ENCODE results near the gene SLIT3.
"Not testable (repeated sequence)": the region's sequence is repeated elsewhere in the genome, so short reads cannot be mapped to it uniquely, and the experiment has no call there.

SLIT3 gene

DNA sequence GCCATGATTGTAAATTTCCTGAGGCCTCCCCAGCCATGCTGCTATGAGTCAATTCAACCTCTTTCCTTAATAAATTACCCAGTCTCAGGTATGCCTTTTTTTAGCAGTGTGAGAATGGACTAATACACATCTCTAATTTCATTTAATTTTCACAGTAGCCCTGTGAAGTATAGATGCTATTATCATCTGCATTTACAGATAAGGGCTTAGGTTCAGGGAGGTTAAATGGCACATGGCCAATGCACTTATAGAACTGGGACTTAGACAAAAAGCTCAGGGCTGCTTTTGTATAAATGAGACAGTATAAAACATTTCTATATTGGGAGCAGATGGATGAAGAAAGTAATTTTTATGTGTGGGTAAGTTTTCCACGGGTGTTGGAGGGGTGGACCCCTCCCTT, 658.9 kb downstream of the SLIT3 start:
- Histone ChIP-seq H3K27ac (ENCODE audit: low read depth, low read length) (no peak overlapping the region), H4K20me1 (ENCODE audit: low read depth, low read length) (no peaks in the 10 kb centered on the region), H3F3A (ENCODE audit: insufficient read depth) (no peaks in the 10 kb centered on the region), H3K9me2 (replicated peaks; ENCODE audit: insufficient read depth, low read length) (no peaks in the 10 kb centered on the region), H3K79me2 (ENCODE audit: insufficient read depth, low read length) (no peaks in the 10 kb centered on the region), H3K9me3 (ENCODE audit: insufficient read depth, low read length) (no peaks in the 10 kb centered on the region), H3K4me2 (ENCODE audit: low read depth, low read length, poor library complexity, severe bottlenecking) (no peak overlapping the region), H3K4me3 (ENCODE audit: insufficient read depth, low read length, poor library complexity, severe bottlenecking) (no peak overlapping the region), H3K27me3 (ENCODE audit: low read length) (no peaks in the 10 kb centered on the region), H2AFZ (ENCODE audit: low read depth, low read length, severe bottlenecking) (no peak overlapping the region), H3K36me3 (ENCODE audit: low read length) (no peaks in the 10 kb centered on the region), H3K9ac (ENCODE audit: low read length) (no peak overlapping the region)
- no peak for TF ChIP-seq EZH2phosphoT487 (conservative IDR thresholded peaks at IDR 0.05; ENCODE audit: low read length)
- TF ChIP-seq, protein P1, sequence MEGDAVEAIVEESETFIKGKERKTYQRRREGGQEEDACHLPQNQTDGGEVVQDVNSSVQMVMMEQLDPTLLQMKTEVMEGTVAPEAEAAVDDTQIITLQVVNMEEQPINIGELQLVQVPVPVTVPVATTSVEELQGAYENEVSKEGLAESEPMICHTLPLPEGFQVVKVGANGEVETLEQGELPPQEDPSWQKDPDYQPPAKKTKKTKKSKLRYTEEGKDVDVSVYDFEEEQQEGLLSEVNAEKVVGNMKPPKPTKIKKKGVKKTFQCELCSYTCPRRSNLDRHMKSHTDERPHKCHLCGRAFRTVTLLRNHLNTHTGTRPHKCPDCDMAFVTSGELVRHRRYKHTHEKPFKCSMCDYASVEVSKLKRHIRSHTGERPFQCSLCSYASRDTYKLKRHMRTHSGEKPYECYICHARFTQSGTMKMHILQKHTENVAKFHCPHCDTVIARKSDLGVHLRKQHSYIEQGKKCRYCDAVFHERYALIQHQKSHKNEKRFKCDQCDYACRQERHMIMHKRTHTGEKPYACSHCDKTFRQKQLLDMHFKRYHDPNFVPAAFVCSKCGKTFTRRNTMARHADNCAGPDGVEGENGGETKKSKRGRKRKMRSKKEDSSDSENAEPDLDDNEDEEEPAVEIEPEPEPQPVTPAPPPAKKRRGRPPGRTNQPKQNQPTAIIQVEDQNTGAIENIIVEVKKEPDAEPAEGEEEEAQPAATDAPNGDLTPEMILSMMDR (IDR thresholded peaks at IDR 0.05; ENCODE audit: insufficient read depth, low read length, poor library complexity, severe bottlenecking), result no peak

- not testable (repeated sequence) for H3K27me3 ChIP-seq (ENCODE audit: low read length); H3K9ac ChIP-seq (ENCODE audit: low read length); H4K20me1 ChIP-seq (ENCODE audit: low read depth, low read length); H3K36me3 ChIP-seq (ENCODE audit: low read length); H3K9me3 ChIP-seq (ENCODE audit: insufficient read depth, low read length); H2AFZ ChIP-seq (ENCODE audit: low read depth, low read length, severe bottlenecking); H3K79me2 ChIP-seq (ENCODE audit: insufficient read depth, low read length); H3K4me3 ChIP-seq (ENCODE audit: insufficient read depth, low read length, poor library complexity, severe bottlenecking); H3K27ac ChIP-seq (ENCODE audit: low read depth, low read length); H3F3A ChIP-seq (ENCODE audit: insufficient read depth); H3K4me2 ChIP-seq (ENCODE audit: low read depth, low read length, poor library complexity, severe bottlenecking); H3K9me2 ChIP-seq (replicated peaks; ENCODE audit: insufficient read depth, low read length)
Observed at GRCh38 chr5:168638846-168639245, 662.1 kb downstream of the SLIT3 start.

- no peak overlapping the region for H2AFZ ChIP-seq (ENCODE audit: low read depth, low read length, severe bottlenecking)
- no peaks in the 10 kb centered on the region for H4K20me1 ChIP-seq (ENCODE audit: low read depth, low read length)
- H3K9me3 ChIP-seq (ENCODE audit: insufficient read depth, low read length), result no peaks in the 10 kb centered on the region
- H3K9me2 ChIP-seq (replicated peaks; ENCODE audit: insufficient read depth, low read length), result no peaks in the 10 kb centered on the region
- H3K36me3 ChIP-seq (ENCODE audit: low read length), result no peaks in the 10 kb centered on the region
- H3K9ac ChIP-seq (ENCODE audit: low read length), result no peak overlapping the region
- H3K79me2 ChIP-seq (ENCODE audit: insufficient read depth, low read length), result no peaks in the 10 kb centered on the region
- TF ChIP-seq EZH2phosphoT487 (conservative IDR thresholded peaks at IDR 0.05; ENCODE audit: low read length), result no peak
- TF ChIP-seq, protein P1 (IDR thresholded peaks at IDR 0.05; ENCODE audit: insufficient read depth, low read length, poor library complexity, severe bottlenecking), result no peak
- H3K4me2 ChIP-seq (ENCODE audit: low read depth, low read length, poor library complexity, severe bottlenecking), result no peak overlapping the region
- H3K27me3 ChIP-seq (ENCODE audit: low read length), result no peaks in the 10 kb centered on the region
- no peaks in the 10 kb centered on the region for H3F3A ChIP-seq (ENCODE audit: insufficient read depth)
- H3K27ac ChIP-seq (ENCODE audit: low read depth, low read length), result no peak overlapping the region
- H3K4me3 ChIP-seq (ENCODE audit: insufficient read depth, low read length, poor library complexity, severe bottlenecking), result no peak overlapping the region
Observed at GRCh38 chr5:168637793-168638192, 663.1 kb downstream of the SLIT3 start.

- Histone ChIP-seq H3K9me3 (ENCODE audit: insufficient read depth, low read length) (no peaks in the 10 kb centered on the region), H3K4me2 (ENCODE audit: low read depth, low read length, poor library complexity, severe bottlenecking) (no peak overlapping the region), H3K9me2 (replicated peaks; ENCODE audit: insufficient read depth, low read length) (no peaks in the 10 kb centered on the region), H3K36me3 (ENCODE audit: low read length) (no peaks in the 10 kb centered on the region), H3K27me3 (ENCODE audit: low read length) (no peaks in the 10 kb centered on the region), H2AFZ (ENCODE audit: low read depth, low read length, severe bottlenecking) (no peak overlapping the region), H4K20me1 (ENCODE audit: low read depth, low read length) (no peaks in the 10 kb centered on the region), H3F3A (ENCODE audit: insufficient read depth) (no peaks in the 10 kb centered on the region), H3K4me3 (ENCODE audit: insufficient read depth, low read length, poor library complexity, severe bottlenecking) (no peak overlapping the region), H3K9ac (ENCODE audit: low read length) (no peak overlapping the region), H3K79me2 (ENCODE audit: insufficient read depth, low read length) (no peaks in the 10 kb centered on the region), H3K27ac (ENCODE audit: low read depth, low read length) (no peak overlapping the region)
- no peak for TF ChIP-seq EZH2phosphoT487 (conservative IDR thresholded peaks at IDR 0.05; ENCODE audit: low read length)
- TF ChIP-seq, protein P1 (IDR thresholded peaks at IDR 0.05; ENCODE audit: insufficient read depth, low read length, poor library complexity, severe bottlenecking), result no peak
Observed at GRCh38 chr5:168637281-168637680, 663.7 kb downstream of the SLIT3 start.

- H3K9ac ChIP-seq (ENCODE audit: low read length); H3F3A ChIP-seq (ENCODE audit: insufficient read depth); H3K36me3 ChIP-seq (ENCODE audit: low read length); H4K20me1 ChIP-seq (ENCODE audit: low read depth, low read length); H3K27ac ChIP-seq (ENCODE audit: low read depth, low read length); H3K4me3 ChIP-seq (ENCODE audit: insufficient read depth, low read length, poor library complexity, severe bottlenecking); H2AFZ ChIP-seq (ENCODE audit: low read depth, low read length, severe bottlenecking); H3K79me2 ChIP-seq (ENCODE audit: insufficient read depth, low read length); H3K4me2 ChIP-seq (ENCODE audit: low read depth, low read length, poor library complexity, severe bottlenecking); H3K27me3 ChIP-seq (ENCODE audit: low read length); H3K9me2 ChIP-seq (replicated peaks; ENCODE audit: insufficient read depth, low read length); H3K9me3 ChIP-seq (ENCODE audit: insufficient read depth, low read length): not testable (repeated sequence)
Observed at GRCh38 chr5:168630958-168631357, 670.0 kb downstream of the SLIT3 start.

All from SU-DHL-6 (cell line).